B cell (primary cell): ENCODE data around the gene UBAC2. TPM values are rescaled to one million over a fixed set of nuclear protein-coding genes. Genes with fewer than 3 reads are reported as not detected.

Source experiments
- ATAC-seq: fragments of 200-7000 bp; cut with Tn5 transposase; one replicate; pipeline ENCODE4 v1.10.0; 2021; ENCODE audit warnings: low read depth, mild to moderate bottlenecking, moderate number of reproducible peaks, moderate library complexity
- CTCF ChIA-PET: fragments of 350-600 bp; sonication (Branson Sonifier 250); formaldehyde crosslinking; loops from one replicate; lab custom pipeline; 2021; ENCODE audit warnings: antibody characterized with exemption, inconsistent platforms; lab: Charles Lee
- POLR2A ChIA-PET: fragments of 350-600 bp; sonication (Branson Sonifier 250); formaldehyde crosslinking; loops from one replicate; lab custom pipeline; 2021; ENCODE audit warnings: antibody characterized with exemption; lab: Charles Lee
- DNase-seq: peaks from one replicate; pipeline ENCODE4 v3.0.0; 2013
- H2AFZ ChIP-seq: 2 replicates; pipeline ENCODE4 v1.6.1; 2012; ENCODE audit warnings: mild to moderate bottlenecking, low read depth, low read length; ENCODE audit not compliant: insufficient read depth, poor library complexity, severe bottlenecking
- H3K27ac ChIP-seq, 2 donors: 1 replicate in 1 of 2; 2 replicates in 1 of 2; pipeline ENCODE4 v1.5.1; 2012 to 2013; ENCODE audit warnings: low read length in 2 of 2, mild to moderate bottlenecking in 2 of 2, moderate library complexity in 1 of 2
- H3K27me3 ChIP-seq, 4 experiments: fragments of 200-600 bp in 1 of 4; sonication (generic) in 1 of 4; replicated peaks in 1 of 4; 1 replicate in 2 of 4; 2 replicates in 2 of 4; pipeline versions ENCODE4 v1.6.1 to v1.7.0; 2013 to 2016; ENCODE audit warnings: low read length in 3 of 4, mild to moderate bottlenecking in 2 of 4, mixed read lengths in 1 of 4, moderate library complexity in 1 of 4; ENCODE audit not compliant: insufficient read depth in 4 of 4, control insufficient read depth in 3 of 4; ENCODE audit errors: control extremely low read depth in 1 of 4
- H3K36me3 ChIP-seq, 2 experiments: replicated peaks in 1 of 2; 1 replicate in 1 of 2; 2 replicates in 1 of 2; pipeline versions ENCODE4 v1.6.1 to v1.7.1; 2013; ENCODE audit warnings: low read length in 1 of 2; ENCODE audit not compliant: insufficient read depth in 2 of 2, control insufficient read depth in 1 of 2; ENCODE audit errors: control extremely low read depth in 1 of 2, extremely low read depth in 1 of 2
- H3K4me1 ChIP-seq, 2 donors: fragments of 200-600 bp in 1 of 2; sonication (generic) in 1 of 2; 1 replicate in 1 of 2; 2 replicates in 1 of 2; pipeline versions ENCODE4 v1.5.1 to v1.6.1; 2013 to 2017; ENCODE audit warnings: low read length in 2 of 2; ENCODE audit not compliant: control insufficient read depth in 2 of 2, insufficient read depth in 2 of 2
- H3K4me2 ChIP-seq: replicated peaks from 2 replicates; pipeline ENCODE3; 2012; ENCODE audit warnings: mild to moderate bottlenecking, low read depth, low read length; ENCODE audit not compliant: poor library complexity, severe bottlenecking
- H3K4me3 ChIP-seq, 5 experiments: fragments of 200-600 bp in 1 of 5; sonication (generic) in 1 of 5; 1 replicate in 3 of 5; 2 replicates in 2 of 5; pipeline versions ENCODE4 v1.5.1 to v1.7.0; 2011 to 2016; ENCODE audit warnings: low read length in 4 of 5, mild to moderate bottlenecking in 4 of 5, low read depth in 2 of 5, control low read depth in 1 of 5, moderate library complexity in 1 of 5; ENCODE audit not compliant: insufficient read depth in 1 of 5; ENCODE audit errors: control extremely low read depth in 1 of 5, extremely low read depth in 1 of 5
- H3K79me2 ChIP-seq: fragments of 200-600 bp; sonication (generic); one replicate; pipeline ENCODE4 v1.6.0; 2016; ENCODE audit warnings: low read length; ENCODE audit not compliant: control insufficient read depth, insufficient read depth
- H3K9ac ChIP-seq: fragments of 200-600 bp; sonication (generic); 2 replicates; pipeline ENCODE4 v1.6.1; 2017; ENCODE audit warnings: mild to moderate bottlenecking, low read length, moderate library complexity
- H3K9me3 ChIP-seq, 3 donors: one replicate each; pipeline versions ENCODE4 v1.6.1 to v1.7.1; 2013; ENCODE audit warnings: low read length in 2 of 3; ENCODE audit not compliant: control insufficient read depth in 2 of 3, insufficient read depth in 1 of 3; ENCODE audit errors: control extremely low read depth in 1 of 3
- H4K20me1 ChIP-seq: 2 replicates; pipeline ENCODE4 v1.6.0; 2012; ENCODE audit warnings: mild to moderate bottlenecking, low read length; ENCODE audit not compliant: insufficient read depth, control insufficient read depth, poor library complexity, severe bottlenecking
- H3K27ac Mint-ChIP-seq: one replicate; pipeline ENCODE4 v1.8.0; 2021; ENCODE audit warnings: mixed read lengths
- H3K27me3 Mint-ChIP-seq: one replicate; pipeline ENCODE4 v1.8.0; 2021; ENCODE audit warnings: mixed read lengths
- H3K4me1 Mint-ChIP-seq: one replicate; pipeline ENCODE4 v1.8.0; 2021; ENCODE audit warnings: mixed read lengths
- H3K4me3 Mint-ChIP-seq: one replicate; pipeline ENCODE4 v1.8.0; 2021; ENCODE audit warnings: mixed read lengths
- H3K9me3 Mint-ChIP-seq: one replicate; pipeline ENCODE4 v1.8.0; 2022; ENCODE audit warnings: mixed read lengths; ENCODE audit not compliant: insufficient read depth
- EZH2 ChIP-seq: IDR thresholded peaks from 2 replicates; pipeline ENCODE4 v1.6.1; 2012; ENCODE audit warnings: borderline replicate concordance, low read depth, mild to moderate bottlenecking, moderate library complexity, low read length; ENCODE audit not compliant: insufficient read depth, poor library complexity, severe bottlenecking
- WGBS: methylation state at CpG from one replicate; pipeline ENCODE4 v1.1.5; 2013; ENCODE audit warnings: missing lambda C conversion rate; ENCODE audit not compliant: insufficient coverage; 5-methylcytosine and 5-hydroxymethylcytosine counted together
- intact Hi-C: fragments of 100-400 bp; cut with micrococcal nuclease; formaldehyde crosslinking; loops from one replicate; pipeline ENCODE4 v1.10.0; 2022
- polyA plus RNA-seq: library from polyadenylated mRNA; depleted of rRNA; stranded (reverse); fragments of >200 nt; gene quantifications from 2 replicates; pipeline ENCODE4 v1.2.3, GENCODE V29; 2012
- total RNA-seq, 2 donors: library from RNA; stranded (reverse); fragments of 120-200 nt in 1 of 2; gene quantifications; 1 replicate in 1 of 2; 2 replicates in 1 of 2; pipeline versions ENCODE4 v1.2.3 to v1.2.4, GENCODE V29; 2013 to 2022
- TF ChIP-seq, protein P1 (sequence below): fragments of 200-600 bp; IDR thresholded peaks from one replicate; pipeline ENCODE4 v1.8.0; 2022; ENCODE audit warnings: antibody characterized with exemption, mild to moderate bottlenecking

UBAC2 gene
- total and polyA plus RNA-seq, 2 donors (not counting 1 experiment from before 2014, with no cell fraction given) = 56.3 to 60.8 TPM

GRCh38 chr13:99294958-99295357 lies 94.3 kb downstream of the UBAC2 start:
- DNase-seq (no peak), ATAC-seq (no peak)
- Histone ChIP-seq H2AFZ (no peak overlapping the region), H3K9me3 (no peaks in the 10 kb centered on the region), H3K27ac (peak overlapping the region in 1 of 2 donors; percentile 78), H3K79me2 (peaks cover 94% of the 10 kb centered on the region), H3K9ac (no peak overlapping the region), H4K20me1 (no peaks in the 10 kb centered on the region), H3K36me3 (peaks cover 0 to 57% of the 10 kb centered on the region in 2 experiments), H3K27me3 (no peaks in the 10 kb centered on the region), H3K4me1 (peaks cover 70 to 73% of the 10 kb centered on the region in 2 donors), H3K4me2 (peak overlapping the region; percentile 67), H3K4me3 (no peak overlapping the region)
- no peaks in the 10 kb centered on the region for H3K9me3 Mint-ChIP-seq
- peaks cover 81% of the 10 kb centered on the region for H3K4me1 Mint-ChIP-seq
- H3K4me3 Mint-ChIP-seq = peak overlapping the region; percentile 68
- CTCF ChIA-PET = interaction anchor here (0.7 to 4.9 kb wide), 3 partner anchors 10 to 25 kb away, joined by 3 to 33 read pairs (median 3); no protein-coding TSS in a partner anchor
- 84% methylated on average over 5 of the region's 7 CpGs for WGBS
- POLR2A ChIA-PET = no interaction called here
- H3K27ac Mint-ChIP-seq = peak overlapping the region; percentile 43
- no peak for TF ChIP-seq EZH2
- TF ChIP-seq, protein P1, sequence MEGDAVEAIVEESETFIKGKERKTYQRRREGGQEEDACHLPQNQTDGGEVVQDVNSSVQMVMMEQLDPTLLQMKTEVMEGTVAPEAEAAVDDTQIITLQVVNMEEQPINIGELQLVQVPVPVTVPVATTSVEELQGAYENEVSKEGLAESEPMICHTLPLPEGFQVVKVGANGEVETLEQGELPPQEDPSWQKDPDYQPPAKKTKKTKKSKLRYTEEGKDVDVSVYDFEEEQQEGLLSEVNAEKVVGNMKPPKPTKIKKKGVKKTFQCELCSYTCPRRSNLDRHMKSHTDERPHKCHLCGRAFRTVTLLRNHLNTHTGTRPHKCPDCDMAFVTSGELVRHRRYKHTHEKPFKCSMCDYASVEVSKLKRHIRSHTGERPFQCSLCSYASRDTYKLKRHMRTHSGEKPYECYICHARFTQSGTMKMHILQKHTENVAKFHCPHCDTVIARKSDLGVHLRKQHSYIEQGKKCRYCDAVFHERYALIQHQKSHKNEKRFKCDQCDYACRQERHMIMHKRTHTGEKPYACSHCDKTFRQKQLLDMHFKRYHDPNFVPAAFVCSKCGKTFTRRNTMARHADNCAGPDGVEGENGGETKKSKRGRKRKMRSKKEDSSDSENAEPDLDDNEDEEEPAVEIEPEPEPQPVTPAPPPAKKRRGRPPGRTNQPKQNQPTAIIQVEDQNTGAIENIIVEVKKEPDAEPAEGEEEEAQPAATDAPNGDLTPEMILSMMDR = no peak
- H3K27me3 Mint-ChIP-seq = no peaks in the 10 kb centered on the region
- intact Hi-C loops = no loop called here

- Mint-ChIP-seq H3K9me3 (no peaks in the 10 kb centered on the region), H3K27ac (peak overlapping the region; percentile 72), H3K4me3 (peak overlapping the region; percentile 68), H3K4me1 (peaks cover 84% of the 10 kb centered on the region), H3K27me3 (no peaks in the 10 kb centered on the region)
- no peak overlapping the region for H2AFZ ChIP-seq
- peaks cover 73 to 80% of the 10 kb centered on the region in 2 donors for H3K4me1 ChIP-seq
- peak overlapping the region; percentile 67 for H3K4me2 ChIP-seq
- TF ChIP-seq EZH2 = no peak
- TF ChIP-seq, protein P1 = no peak
- WGBS = 63% methylated on average over 7 of the region's 12 CpGs
- peaks cover 94% of the 10 kb centered on the region for H3K79me2 ChIP-seq
- ATAC-seq = peak; percentile 25
- POLR2A ChIA-PET = interaction anchor here (0.6 to 1.3 kb wide), 3 partner anchors 17 to 119 kb away, joined by 3 to 4 read pairs (median 4); no protein-coding TSS in a partner anchor
- no peaks in the 10 kb centered on the region for H4K20me1 ChIP-seq
- H3K27me3 ChIP-seq = no peaks in the 10 kb centered on the region
- H3K9me3 ChIP-seq = no peaks in the 10 kb centered on the region
- H3K27ac ChIP-seq = peak overlapping the region; percentile 14 to 78
- H3K36me3 ChIP-seq = peaks cover 0 to 63% of the 10 kb centered on the region in 2 experiments
- intact Hi-C loops = loop anchor here (1.0 kb wide), 1 partner anchor 13 kb away; no protein-coding TSS in a partner anchor
- H3K4me3 ChIP-seq = peak overlapping the region in 1 of 5 experiments; percentile 47
- CTCF ChIA-PET = interaction anchor here (0.7 to 13.9 kb wide), 7 partner anchors 13 to 142 kb away, joined by 3 to 206 read pairs (median 10); no protein-coding TSS in a partner anchor
- H3K9ac ChIP-seq = no peak overlapping the region
- DNase-seq = no peak
These were observed 95.0 kb downstream of the UBAC2 start for GRCh38 chr13:99295488-99296252.
